ENCODE results near the gene MBP.

Gene MBP

DNA sequence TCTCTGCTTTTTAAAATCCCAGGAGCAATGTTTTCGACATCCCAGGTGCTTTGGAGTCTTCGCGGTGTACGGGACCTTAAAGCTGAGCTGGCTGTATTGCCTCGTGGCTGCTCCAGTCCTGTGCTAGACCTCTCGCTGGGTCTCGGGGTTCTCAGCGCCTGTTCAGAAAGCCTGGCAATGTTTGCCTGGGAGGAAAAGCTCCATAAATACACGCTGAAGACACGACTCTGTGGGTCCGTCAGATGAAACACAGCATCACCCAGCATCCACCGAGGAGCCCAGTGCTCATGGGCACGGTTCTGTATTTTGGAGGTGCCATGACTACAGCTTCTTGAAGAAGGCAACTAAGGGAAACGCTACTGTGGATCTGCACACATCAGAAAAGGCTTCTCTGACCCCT lies 21.6 kb downstream of the MBP start:
- no peak for DNase-seq (ENCODE audit: low read depth)
- TF ChIP-seq CTCF (IDR thresholded peaks at IDR 0.05; ENCODE audit: control insufficient read depth, extremely low read depth, insufficient read depth), result no peak
- H3K4me3 ChIP-seq (ENCODE audit: low read depth, low read length), result no peak overlapping the region

GRCh38 chr18:77110400-77110799 lies 22.2 kb downstream of the MBP start:
- no peak for DNase-seq (ENCODE audit: low read depth)
- no peak for TF ChIP-seq CTCF (IDR thresholded peaks at IDR 0.05; ENCODE audit: control insufficient read depth, extremely low read depth, insufficient read depth)
- H3K4me3 ChIP-seq (ENCODE audit: low read depth, low read length), result no peak overlapping the region

DNA sequence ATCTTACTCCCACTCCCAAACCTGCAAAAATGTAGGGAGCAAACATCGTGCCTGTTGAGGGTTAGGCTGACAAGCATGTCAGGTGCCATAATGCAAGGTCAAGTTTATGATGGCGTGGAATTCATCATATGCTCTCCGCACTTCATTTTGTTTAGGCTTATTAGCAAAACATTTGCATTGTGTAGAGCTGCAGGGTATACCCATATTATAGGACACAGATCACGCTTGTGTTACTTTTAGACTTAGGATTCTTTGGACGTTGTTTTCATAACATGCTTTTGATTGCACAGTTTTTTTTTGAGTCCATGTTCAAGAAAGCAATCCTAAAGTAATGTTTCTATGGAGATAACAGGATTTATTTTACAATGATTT lies 22.9 kb downstream of the MBP start:
- no peak overlapping the region for H3K4me3 ChIP-seq (ENCODE audit: low read depth, low read length)
- no peak for DNase-seq (ENCODE audit: low read depth)
- TF ChIP-seq CTCF (IDR thresholded peaks at IDR 0.05; ENCODE audit: control insufficient read depth, extremely low read depth, insufficient read depth), result no peak

DNA sequence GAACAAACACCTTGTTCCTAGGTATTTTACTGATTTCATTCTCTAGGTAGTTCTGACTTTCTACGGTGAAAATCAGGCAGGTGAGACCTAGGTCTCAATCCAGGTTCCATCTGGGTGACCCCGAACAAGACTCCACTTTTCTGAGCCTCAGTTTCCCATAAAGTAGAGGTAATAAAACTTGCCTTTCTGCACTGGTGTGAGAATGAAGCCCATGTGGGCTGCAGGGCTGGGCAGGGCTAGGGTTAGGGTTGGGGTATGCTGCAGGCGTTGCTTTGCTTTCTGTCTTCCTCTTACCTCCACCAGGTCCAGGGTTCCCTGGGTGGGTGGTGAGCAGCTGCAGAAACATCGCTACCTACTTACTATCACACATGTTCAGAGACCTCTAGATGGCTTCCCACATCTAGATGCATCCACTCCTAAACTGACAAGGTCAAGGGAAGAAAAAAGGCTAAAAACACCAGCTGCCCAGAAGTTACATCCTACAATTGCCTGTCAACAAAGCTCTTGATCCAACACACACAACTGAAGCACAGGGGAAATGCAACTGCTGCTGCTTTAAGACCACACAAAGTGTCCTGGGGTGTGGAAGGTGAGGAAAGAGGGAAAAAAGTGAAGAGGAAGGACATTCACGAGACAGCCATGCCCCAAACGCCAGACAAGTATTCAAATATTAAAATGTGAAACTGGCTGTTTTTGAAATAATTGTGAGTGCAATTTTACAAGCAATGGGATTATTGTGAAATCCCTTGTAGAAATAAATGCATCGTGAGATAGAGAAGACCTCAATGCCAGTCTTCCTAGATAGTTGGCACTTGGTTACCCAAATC lies 23.5 kb downstream of the MBP start:
- no peak overlapping the region for H3K4me3 ChIP-seq (ENCODE audit: low read depth, low read length)
- no peak for DNase-seq (ENCODE audit: low read depth)
- no peak for TF ChIP-seq CTCF (IDR thresholded peaks at IDR 0.05; ENCODE audit: control insufficient read depth, extremely low read depth, insufficient read depth)

GRCh38 chr18:77108001-77108692 lies 24.4 kb downstream of the MBP start:
- TF ChIP-seq CTCF (IDR thresholded peaks at IDR 0.05; ENCODE audit: control insufficient read depth, extremely low read depth, insufficient read depth), result no peak
- no peak for DNase-seq (ENCODE audit: low read depth)
- H3K4me3 ChIP-seq (ENCODE audit: low read depth, low read length), result no peak overlapping the region

- H3K4me3 ChIP-seq (ENCODE audit: low read depth, low read length), result no peak overlapping the region
- DNase-seq (ENCODE audit: low read depth), result no peak
- no peak for TF ChIP-seq CTCF (IDR thresholded peaks at IDR 0.05; ENCODE audit: control insufficient read depth, extremely low read depth, insufficient read depth)
These were observed 25.3 kb downstream of the MBP start for GRCh38 chr18:77107292-77107691.
